Measurements from ENCODE around the gene TAB2.
"Not testable (repeated sequence)": the region's sequence is repeated elsewhere in the genome, so short reads cannot be mapped to it uniquely, and the experiment has no call there.

Gene TAB2

DNA sequence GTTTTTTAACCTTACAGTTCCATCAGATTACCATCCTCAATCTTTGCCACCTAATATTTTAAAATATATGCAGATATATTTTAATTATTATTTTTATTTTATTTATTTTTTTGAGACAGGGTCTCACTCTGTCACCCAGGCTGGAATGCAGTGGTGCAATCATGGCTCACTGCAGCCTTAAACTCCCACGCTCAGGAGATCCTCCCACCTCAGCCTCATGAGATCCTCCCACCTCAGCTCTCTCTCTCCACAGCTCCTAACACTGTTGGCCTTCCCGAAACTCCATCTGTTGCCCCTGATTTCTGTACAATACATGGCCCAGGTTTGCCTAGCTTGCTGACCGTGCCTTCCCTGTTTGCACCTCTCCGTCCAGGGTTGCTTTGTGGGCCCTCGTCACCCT lies 4.4 kb upstream of the TAB2 start:
- no peak for DNase-seq (ENCODE audit: low read depth)

DNA sequence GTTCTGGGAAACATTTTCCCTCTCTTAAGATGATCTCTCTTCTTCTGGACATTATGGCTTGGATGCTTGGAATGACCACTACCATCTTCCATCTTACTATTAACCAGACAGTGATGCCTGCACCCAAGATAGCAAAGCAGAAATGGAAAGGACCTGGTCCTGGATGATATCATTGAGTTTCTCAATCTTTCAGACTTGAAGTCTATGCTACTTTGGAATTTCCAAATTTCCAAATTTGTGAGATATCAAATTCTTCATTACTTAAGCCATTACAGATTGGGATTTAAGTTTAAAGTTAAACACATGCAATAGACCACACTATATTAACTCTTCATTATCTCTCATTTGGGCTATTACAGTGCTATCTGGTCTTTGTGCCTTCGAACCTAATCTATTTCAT lies 3.7 kb upstream of the TAB2 start:
- DNase-seq (ENCODE audit: low read depth), result no peak

DNA sequence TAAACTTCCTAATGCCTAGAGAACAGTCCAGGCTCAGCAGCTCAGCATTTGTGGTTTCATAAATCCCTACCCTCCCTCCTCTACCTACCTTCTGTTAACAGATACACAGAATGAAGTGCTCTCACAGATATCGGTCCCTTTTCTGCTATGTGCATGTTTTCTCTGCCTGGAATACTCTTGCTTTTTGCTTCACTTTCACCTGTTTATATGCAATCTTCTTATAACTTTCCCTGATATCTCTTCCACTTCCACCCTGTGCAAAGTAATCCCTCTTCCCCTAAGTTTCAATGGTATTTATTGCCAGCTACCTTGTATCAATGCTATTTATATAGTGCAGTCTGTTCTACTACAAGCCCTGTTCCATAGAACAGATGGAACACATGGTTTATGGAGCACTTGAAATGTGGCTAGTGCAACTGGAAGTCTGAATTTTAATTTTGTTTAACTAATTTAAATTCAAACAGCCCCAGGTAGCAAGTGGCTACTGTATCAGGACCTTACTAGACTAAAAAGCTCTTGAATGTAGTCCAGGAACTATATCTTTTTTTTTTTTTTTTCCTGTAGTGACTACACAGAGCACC lies 3.1 kb upstream of the TAB2 start:
- no peak for DNase-seq (ENCODE audit: low read depth)

DNA sequence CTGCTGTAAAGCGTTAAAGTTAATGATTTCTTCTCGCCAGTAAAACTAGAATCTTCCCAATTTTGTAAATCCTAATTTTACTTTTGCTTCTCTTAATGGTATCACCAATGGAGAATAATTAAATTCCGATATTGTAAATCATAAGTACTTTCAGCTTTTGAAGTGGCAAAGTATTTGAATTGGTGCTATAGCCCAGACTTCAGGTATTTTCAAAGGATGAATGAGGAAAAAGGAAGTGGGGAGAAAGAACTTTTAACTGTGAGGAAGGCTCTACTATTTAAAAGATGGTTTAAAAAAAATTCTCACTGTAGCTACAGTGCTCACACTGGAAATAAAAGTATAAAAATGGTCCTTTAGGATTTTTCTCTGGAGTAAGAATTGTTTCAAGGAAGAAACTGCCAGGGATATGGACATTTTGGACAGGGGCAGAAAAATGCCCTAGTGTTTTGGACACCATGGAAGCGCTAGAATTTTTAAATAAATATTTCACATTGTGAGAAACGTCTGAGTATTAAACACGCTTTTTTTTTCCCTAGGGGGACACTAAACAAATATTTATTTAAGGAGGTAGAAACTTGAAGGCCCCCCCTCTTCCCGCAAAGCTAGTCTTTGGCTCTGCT lies 1.3 kb upstream of the TAB2 start:
- DNase-seq (ENCODE audit: low read depth), result no peak

DNA sequence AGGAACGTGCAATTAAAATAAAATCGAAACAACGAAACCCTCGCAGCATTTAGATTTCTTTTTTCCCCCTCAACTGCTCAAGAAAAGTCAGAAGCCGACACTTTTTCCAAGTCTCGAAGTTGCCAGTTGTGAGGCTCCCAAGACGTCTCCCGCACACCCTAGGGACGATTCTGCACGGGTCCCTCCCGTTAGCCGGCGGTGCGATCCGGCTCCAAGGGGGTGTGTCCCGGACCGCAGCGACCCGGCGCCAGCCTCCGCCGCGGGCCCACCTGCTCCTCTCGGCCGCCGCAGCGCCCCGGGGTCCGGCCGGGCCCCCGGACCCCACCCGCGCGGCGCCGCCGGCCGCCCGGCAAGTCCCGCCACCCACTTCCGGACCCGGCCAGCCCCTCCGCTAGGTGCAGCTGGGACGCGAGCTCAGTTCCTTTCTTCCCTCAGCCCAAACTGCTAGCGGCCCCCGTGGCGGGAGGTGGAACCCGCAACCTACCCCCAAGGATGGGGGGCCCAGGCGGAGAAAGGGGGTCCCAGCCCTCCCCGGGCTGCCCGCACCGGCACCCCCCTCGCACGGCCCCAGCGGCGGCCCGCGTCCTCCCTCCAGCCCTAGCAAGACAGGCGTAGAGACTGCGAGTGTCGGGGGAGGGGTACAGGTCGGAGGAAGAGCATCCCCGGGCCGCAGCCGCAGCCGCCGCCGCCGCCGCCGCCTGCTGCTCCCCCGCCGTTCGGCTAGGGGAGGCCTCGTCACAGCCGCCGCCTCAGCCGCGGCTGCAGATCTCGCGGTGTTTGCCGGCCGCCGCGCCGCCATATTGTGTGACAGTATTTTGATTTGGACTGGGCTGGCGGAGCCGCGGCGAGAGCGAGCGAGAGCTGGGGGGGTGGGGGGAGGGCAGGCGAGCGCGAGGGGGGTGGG lies 520 bp upstream of the TAB2 start:
- peak; percentile 86 for DNase-seq (ENCODE audit: low read depth)

DNA sequence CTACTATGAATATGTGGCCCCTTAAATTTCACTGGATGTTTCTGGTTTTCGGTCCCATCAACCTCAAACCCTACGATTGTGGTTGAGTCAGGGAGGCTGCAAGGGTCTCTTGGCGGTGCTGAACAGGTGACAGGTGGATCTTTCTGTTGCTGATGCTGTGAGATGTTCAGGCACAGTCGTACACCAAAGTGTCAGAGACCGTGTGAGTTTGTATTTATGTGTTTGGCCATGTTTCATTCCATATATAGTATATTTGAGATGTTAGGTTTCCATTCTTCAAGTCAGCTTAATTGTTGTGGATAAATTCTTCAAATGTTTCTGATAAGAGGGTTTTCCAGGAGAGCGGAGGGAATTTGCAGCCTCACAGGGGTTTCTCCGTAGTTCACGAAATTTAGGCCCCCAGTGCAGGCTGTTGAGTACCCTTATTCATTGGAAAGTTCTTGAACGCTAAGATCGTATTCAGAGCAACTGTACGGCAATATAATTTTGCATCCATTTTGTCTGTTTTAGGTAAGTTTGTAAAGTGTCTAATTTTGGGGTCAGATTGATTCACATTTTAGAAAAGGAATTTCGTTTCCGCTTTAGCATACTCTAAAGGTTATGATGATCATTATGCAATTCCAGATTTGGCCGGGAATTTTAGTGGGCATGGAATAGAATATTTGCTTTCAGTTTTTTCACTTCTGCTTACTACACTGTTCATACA lies 1.2 kb downstream of the TAB2 start:
- DNase-seq (ENCODE audit: low read depth), result no peak

DNA sequence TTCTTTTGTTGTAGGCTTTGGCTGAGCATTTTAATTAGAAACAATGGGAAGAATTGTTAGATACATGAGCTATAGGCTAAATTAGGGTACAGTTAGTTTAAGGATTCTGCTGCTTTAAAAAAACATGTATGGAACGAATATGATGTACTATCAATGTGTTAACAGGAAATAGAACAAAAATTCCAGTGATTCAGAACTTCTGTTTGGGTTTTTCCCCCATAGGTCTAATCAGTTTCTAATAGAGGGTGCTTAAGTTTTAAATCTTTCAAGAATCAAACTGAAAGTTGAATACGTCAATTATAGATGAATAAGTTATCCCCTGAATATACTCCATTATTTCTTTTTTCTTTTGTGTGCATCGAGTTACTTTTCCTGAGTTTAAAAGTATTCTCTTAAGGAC lies 1.9 kb downstream of the TAB2 start:
- DNase-seq (ENCODE audit: low read depth), result no peak

DNA sequence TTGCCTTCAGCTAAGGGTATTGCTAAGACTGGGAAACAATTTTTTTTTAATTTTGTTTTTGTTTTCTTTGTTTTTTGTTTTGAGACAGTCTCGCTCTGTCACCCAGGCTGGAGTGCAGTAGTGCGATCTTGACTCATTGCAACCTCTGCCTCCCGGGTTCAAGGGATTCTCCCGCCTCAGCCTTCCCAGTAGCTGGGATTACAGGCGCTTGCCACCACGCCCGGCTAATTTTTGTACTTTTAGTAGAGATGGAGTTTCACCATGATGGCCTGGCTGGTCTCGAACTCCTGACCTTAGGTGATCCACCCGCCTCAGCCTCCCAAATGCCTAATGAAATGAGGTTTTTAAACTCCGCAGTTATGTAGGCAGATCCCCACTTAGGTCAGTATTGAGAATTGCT lies 2.5 kb downstream of the TAB2 start:
- not testable (repeated sequence) for DNase-seq (ENCODE audit: low read depth)

DNA sequence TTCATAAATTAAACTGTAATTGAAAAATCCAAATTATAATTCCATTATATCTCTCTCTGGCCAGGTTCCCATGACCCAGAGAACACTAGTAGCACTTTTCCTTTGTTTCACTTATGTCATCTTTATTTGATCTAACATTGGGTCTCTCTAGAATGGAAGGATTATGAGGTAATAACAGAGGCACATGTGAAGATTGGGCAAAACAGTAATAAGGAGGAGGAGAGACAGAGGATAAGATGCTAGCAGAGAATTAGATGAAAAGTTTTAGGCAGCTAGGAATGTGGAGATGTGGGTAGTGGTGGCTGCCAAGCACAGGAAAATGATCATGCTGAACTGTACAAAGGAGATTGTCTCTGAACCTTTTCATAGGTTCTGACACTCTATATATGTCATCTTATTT lies 3.3 kb downstream of the TAB2 start:
- DNase-seq (ENCODE audit: low read depth), result no peak

DNA sequence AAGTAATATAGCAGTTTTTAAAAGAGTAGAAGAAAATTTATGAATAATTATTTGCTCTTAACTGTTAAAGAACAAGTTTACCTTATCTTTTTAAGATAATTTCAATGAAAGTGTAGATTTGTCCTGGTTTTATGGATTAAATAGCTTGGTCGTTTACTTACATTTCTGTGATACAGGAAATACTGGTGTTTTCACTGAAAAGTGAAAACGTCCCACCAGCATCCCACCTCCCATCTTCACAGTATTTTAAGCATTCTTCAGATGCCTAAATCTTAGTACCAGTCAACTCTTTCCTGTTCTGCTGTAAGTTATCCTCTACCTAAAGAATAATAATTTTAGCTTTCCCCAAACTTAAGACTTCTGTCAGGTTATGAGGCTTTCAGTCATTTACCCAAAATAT lies 5.8 kb downstream of the TAB2 start:
- no peak for DNase-seq (ENCODE audit: low read depth)

DNA sequence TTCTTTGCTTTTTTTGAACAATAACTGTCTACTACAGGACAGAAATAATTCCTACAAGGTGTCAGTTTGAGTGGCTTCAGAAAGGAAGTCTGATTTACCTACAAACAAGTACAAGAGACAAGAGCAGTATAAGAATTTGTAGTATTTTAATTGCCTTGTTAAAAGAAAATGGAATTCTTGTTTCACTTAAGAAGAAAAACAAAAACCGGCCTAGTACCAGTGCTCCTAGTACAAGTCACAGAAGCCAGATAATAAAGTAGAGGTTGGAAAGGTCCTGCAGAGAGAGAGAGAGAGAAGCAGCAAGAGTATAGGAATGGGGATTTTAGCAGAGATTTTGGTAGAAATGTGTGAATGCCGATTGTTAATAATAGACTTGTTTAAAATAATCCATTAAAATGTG lies 6.4 kb downstream of the TAB2 start:
- no peak for DNase-seq (ENCODE audit: low read depth)

DNA sequence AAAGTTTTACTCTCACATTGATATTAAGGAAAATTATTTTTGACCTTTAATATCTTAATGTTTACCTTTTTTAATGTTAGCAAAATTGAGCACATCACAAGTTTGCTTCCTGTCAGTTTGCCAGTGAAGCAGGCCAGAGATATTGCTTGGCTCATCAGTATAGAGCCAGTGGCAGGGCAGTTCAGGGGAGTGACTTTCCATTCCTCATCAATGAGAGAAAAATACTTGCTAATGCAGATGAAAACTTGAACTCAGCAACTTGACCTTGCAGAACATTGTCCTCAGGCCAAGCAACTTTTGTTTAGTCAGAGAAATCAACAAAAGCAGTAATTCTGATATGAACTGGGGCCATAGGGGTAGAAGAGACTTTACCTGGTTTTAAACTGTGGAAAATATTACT lies 6.9 kb downstream of the TAB2 start:
- no peak for DNase-seq (ENCODE audit: low read depth)

DNA sequence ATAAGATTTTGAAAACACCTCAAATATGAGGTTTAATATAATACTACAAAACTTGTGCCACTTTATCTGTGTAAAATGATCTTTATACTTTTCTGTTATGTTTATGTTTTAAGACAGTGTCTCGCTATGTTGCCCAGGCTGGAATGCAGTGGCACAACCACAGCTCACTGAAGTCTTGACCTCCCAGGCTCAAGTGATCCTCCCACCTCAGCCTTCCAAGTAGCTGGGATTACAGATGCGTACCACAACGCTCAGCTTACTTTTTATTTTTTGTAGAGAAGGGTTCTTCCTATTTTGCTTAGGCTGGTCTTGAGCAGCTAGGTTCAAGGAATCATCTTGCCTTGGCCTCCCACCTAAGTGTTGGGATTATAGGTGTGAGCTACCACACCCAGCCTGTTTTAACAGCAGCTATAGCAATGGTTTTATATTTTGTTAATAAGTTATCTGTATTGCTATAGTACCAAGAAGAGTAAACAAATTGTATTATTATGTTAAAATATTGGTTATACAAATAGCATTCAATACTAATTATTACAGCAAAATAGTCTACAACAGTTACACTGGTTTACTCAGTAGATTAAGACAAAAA lies 8.2 kb downstream of the TAB2 start:
- DNase-seq (ENCODE audit: low read depth), result no peak

DNA sequence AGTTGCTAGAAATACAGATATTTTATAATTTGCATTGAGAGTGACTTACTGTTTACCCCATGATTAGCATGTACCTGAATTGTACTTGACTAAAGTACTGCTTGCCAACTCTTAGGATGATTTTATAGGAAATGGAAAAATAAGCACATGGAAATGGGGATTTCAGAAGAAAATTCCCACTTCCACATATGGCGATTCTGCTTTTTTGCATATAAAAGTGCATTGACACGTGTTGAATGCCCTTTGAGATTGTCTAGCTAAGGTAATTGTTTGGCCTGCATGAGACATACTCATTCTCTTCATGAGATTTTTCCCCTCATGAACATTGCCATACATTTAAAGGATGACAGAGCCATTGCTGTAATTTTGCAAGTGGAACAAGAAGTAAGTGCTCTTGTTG lies 10.1 kb downstream of the TAB2 start:
- no peak for DNase-seq (ENCODE audit: low read depth)

DNA sequence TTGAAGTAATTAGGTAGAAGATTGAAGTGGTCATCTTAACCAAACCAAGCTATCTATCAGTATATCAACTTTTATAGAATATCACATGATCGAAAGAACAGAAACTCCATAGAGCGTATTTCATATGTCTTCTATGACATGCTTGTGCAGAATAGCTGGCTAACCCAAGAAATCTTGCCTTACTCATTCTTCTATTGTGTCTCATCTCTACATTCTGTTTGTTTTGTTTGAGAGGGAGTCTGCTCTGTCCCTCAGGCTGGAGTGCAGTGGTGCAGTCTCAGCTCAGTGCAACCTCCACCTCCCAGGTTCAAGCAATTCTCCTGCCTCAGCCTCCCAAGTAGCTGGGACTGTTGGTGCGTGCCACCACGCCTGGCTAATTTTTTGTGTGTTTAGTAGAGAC lies 10.6 kb downstream of the TAB2 start:
- no peak for DNase-seq (ENCODE audit: low read depth)

DNA sequence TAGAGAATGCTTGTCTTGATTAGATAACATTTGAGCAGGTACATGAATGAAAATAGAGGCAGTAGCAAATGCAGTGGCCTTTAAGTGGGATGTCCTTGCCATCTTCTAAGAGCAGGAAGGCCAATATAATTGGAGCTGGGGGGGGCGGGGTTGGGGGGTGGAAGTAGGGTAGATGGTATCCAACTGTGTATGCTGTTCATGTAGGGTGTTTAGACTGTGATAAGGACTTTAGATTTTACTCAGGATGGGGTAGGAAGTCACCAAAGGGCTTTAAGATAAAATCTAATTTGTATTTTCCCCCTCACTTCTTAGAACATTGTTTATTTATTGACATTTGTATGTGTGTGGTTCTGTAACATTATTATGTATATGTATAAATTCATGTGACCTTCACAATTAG lies 12.0 kb downstream of the TAB2 start:
- DNase-seq (ENCODE audit: low read depth), result no peak

DNA sequence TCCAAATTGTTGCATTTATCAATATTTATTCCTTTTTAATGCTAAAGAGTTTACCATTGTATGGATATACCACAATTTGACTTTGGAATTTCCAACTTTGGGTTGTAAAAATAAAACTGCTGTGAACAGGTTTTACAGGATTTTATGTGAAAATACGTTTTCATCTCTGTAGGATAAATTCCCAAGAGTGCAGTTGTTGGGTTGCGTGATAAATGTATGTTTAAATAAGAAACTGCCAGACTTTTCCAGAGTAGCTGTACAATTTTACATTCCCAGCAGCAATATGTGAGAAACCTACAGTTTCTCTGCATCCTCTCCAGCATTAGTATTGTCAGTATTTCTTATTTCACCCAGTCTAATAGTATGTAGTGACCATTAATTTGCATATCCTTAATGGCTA lies 12.6 kb downstream of the TAB2 start:
- DNase-seq (ENCODE audit: low read depth), result no peak

DNA sequence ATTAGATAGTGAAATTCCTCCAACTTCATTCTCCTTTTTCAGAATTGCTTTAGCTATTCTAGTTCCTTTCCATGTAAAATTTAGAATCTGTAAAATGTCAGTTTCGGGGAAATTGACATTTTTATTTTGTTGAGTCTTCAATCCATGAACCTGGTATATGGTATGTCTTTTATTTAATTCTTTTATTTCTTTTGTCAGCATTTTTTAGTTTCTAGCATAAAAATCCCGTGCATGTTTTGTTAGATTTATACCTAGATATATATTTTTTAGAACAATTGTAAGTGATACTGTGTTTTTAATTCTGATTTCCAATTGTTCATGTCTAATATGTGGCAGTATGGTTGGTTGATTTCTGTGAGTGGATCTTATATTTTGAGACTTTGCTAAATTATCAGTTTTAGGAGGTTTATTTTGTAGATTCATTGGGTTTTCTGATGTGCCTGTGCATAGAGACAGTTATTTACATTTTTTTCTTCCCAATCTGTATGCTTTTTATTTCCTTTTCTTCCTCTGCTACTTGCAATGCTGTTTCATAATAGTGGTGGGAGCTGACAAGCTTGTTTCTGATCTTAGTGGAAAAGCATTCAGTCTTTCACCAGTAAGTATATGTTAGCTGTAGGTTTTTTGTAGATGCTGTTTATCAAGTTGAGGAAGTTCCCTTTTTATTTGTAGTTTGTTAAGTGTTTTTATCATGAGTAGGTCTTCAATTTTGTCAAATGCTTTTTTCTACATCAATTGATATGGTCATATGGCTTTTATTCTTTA lies 13.7 kb downstream of the TAB2 start:
- no peak for DNase-seq (ENCODE audit: low read depth)

DNA sequence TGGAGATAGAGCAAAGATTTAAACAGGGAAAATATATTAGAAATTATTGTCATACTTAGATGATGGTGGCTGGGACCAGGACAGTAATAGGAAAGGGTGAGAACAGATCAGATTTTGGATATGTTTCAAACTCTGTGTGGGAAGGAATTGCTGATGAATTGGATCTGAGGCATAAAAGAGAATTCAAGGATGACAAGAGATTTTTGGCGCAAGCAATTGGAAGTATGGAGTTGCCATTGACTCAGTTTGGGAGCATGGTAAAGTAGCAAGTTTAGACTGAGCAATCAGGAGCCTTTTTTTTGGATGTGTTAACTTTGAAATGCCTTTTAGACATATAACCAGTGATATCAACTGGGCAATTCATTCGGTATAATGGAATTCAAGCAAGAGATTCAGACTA lies 14.4 kb downstream of the TAB2 start:
- DNase-seq (ENCODE audit: low read depth), result no peak

DNA sequence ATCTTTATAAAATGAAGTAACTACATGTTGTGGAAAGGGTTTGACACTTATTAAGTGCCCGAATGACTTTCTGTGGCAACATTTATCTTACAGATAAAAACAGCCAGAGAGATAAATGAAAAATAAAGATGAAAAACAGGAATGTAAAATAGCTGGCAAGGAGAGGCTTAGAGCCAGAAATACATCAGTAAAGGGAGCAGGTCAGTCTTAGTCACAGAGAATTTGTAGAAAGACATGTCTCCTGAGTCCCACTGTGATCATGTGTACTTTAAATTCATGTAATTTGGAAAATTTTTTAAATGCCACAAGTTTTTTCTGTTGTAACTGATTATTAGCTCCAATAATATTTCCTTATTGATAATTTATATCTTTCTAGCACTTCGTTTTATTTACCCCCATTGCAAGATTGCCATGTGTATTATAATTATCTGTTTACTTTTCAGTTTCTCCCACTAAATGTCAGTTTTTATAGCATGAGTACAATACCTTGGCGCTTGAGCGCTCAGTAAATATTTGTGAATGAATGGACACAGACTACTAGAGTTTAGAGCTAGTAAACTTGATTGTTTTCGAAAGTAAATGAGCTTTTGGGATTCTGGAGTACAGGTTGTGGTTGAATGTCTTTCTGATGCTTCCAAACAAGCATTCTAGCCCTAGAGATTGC lies 15.2 kb downstream of the TAB2 start:
- no peak for DNase-seq (ENCODE audit: low read depth)

DNA sequence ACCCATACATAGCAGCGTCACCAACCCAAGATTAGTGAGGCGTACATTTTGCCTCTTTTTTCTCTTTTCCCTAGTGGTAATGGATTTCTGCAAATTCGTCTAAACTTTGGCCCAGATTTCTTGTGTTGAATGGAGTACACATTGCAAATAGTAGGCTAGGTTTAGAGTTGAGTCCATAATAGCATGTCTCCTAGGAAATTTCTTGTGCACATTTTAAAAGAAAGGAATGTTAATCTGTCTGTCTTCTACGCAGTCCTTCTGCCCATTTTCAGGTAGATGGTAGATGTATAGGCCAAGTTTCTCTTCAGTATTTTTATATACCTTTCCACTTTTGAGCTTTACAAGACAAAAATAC lies 15.7 kb downstream of the TAB2 start:
- no peak for DNase-seq (ENCODE audit: low read depth)

Data from stromal cell of bone marrow (primary cell).